8988T (cell line): Measurements from ENCODE around the gene UBASH3A.
"Not testable (repeated sequence)": the region's sequence is repeated elsewhere in the genome, so short reads cannot be mapped to it uniquely, and the experiment has no call there.

Source experiments
- DNase-seq: peaks from one replicate; pipeline ENCODE4 v3.0.0; 2011

The UBASH3A gene

DNA sequence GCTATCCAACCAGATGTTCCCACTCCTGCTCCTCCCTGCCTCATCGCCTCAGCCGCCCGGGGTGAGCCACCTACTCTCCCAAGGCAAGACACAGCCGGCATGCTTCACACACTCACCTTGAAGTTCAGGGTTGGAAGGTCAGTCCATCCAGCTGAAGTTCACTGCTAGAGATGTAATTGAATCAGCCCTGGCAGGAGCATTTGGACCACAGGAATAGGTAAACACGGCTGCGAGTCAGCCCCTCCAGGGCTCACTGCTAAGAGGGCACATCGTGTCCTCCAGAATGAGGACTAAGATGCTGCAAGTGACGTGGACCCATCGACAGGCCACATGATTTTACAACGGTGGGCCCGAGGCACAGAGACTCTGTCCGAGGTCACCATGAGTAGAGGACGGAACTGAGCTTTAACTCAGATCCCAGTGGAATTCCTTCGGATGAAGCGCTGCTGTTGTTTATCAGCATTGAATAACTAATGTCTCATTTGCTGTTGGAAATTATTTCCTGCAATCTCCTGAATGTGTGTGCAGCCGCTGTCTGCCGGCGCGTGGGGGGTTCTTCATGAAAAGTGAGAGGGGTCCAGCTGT lies 50.4 kb downstream of the UBASH3A start:
- no peak for DNase-seq

DNA sequence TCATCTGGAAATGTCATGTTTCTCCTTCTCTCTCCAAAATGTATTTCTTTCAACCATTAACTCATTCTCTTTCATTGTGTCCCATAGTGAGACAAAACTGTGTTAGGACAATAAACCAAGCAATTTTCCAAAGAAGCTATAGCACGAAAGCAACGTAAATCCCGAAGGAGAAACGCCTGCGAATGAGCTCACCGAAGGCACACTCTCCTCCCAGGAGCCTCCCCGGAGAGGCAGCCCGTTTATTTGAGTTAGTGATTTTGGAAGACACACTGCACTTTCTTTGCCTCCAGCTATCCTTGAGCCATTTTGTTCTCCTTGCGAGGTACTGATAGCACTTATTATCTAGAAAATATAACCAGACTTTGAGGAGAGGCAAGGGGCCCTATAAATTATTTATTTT lies 51.1 kb downstream of the UBASH3A start:
- no peak for DNase-seq

DNA sequence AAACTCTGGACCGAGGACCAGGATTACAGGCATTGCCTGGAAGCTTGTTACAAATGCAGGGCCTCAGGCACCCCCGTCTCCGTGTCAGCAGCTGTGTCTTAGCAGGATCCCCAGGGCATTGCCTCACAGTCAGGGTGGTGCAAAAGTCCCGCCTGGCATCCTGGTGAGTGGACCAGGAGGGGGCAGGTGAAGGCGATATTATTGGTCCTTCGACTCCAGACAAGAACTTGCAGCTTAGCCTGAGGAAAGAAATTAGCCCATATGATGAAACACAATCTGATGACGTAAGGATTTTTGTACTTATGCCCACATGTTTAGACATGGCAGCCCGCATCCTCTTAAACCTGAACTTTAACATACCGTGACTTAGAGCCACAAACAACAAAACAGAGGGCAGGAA lies 51.5 kb downstream of the UBASH3A start:
- no peak for DNase-seq

DNA sequence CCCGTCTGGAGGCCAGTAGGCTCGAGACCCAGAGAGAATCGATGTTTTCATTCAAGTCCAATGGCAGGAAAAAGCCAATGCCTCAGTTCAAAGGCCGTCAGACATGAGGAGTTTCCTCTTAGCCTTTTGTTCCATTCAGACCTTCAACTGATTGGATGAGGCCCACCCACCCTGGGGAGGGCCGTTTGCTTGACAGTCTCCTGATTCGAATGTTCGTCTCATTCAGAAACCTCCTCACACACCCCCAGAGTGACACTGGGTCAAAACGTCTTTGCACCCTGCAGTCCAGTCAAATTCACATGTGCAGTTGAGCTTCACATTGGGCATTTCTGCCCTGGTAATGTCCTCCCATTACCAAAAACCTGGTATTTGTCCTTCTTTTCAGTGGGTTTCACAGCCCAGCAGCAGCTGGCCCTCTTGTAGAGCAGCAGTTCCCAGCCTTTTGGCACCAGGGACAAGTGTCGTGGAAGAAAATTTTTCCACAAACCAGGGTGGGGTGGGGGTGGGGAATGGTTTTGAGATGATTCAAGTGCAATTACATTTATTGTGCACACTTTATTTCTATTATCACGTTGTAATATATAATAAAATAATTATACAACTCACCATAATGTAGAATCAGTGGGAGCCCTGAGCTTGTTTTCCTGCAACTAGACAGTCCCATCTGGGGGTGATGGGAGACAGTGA lies 52.2 kb downstream of the UBASH3A start:
- no peak for DNase-seq

DNA sequence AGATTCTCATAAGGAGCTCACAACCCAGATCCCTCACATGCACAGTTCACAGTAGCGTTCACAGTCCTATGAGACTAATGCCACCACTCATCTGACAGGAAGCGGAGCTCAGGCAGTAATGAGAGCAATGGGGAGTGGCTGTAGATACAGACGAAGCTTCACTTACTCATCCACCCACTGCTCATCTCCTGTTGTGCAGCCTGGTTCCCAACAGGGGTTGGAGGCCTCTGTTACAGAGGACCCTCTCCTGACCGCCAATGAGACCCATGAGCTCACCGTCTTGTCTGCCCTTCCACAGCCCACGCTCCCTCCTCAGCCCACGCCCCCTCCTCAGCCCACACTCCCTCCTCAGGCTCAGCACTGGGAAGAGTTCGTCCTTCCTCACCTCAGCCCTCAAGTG lies 52.8 kb downstream of the UBASH3A start:
- DNase-seq = no peak

DNA sequence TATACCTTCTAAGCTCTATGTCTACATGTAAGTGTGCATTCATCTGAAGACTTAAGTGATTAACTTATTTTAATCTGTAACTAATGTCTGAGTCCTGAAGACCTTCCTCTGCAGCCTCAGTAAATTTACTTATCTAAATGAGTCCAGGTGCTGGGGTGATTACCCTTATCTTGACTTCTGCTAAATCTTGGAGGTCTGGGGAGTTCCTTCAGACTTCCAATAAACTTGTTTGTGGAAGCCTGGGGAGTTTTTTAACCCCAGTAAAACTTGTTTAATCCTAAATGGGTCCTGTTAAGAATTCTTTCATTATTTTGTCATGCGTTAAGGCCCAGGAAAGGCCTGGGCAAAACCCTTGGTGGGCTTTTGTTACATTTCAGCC lies 55.4 kb downstream of the UBASH3A start:
- no peak for DNase-seq

DNA sequence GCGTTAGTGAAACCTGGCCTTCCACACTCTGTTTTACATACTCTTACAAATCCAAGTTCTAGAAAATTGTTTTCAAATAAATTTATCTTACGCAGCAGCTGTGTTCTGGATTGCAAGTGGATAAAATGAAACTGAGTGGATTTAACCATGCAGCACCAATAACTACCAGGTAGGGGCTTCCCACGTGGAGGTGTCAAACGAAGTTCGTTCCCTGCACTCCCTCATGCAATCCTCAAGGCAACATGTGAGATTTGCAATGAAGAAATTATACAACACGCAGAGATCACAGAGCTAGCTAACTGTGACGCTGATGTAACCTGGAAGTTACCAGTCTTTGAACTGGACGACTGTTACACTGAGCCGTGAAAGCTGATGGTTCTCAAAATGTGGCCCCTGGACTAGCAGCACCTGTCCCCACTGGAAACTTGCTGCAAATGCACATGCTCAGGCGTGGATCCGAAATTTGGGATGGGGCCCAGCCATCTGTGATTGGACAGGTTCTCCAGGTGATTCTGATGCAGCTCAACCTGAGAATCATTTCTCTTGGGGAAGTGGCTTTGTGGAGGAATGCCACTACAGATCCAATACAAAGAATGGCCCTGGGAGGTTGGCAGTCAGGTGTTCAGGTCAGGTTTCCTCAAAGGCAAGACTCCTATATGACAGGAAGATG lies 56.0 kb downstream of the UBASH3A start:
- no peak for DNase-seq

DNA sequence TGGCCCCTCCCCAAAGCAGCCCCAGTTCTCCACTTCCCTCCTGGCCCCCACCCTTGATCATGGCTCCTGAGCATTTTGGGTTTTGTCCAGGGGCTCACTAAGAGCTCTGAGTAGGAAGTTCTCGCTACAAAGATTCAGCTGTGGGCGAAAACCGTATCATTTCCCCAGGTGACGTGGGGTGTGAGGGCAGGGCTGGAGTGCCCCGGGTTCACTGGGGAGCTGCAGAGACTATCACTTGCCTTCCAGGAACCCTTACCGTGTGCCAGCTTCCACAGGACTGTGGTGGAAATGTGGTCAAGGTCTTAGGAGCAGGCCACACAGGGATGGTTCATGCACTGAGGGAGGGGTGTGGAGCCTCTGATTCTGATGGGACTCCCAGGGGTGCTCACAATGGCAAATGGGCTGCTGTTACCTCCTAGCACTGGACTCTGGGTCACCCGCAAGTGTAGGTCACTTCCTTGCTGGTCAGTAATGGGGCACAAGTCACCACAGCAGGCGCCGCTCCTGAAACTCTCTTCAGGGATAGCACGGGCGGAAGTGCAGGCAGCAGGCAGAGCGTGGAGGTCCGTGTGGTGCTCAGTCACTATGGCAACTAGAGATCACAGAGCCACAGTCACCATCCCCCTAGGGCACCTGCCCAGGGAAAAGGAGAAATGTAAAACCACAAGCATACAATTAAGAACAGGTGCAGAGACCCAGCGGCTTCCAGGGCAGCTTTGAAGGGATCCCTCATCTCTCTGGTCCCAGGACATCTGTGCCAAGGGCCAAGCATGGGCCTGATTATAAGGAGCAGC lies 56.9 kb downstream of the UBASH3A start:
- DNase-seq = no peak

DNA sequence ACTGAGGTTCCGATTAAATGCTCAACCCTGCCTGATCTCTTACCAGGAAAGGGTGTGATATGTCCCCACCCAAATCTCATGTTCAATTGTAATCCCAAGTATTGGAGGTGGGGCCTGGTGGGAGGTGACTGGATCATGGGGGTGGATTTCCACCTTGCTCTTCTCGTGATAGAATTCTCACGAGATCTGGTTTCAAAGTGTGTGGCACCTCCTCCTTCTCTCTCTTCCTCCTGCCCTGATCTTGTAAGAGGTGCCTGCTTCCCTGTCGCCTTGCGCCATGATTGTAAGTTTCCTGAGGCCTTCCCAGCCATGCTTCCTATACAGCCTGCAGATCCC lies 57.5 kb downstream of the UBASH3A start:
- DNase-seq = no peak

DNA sequence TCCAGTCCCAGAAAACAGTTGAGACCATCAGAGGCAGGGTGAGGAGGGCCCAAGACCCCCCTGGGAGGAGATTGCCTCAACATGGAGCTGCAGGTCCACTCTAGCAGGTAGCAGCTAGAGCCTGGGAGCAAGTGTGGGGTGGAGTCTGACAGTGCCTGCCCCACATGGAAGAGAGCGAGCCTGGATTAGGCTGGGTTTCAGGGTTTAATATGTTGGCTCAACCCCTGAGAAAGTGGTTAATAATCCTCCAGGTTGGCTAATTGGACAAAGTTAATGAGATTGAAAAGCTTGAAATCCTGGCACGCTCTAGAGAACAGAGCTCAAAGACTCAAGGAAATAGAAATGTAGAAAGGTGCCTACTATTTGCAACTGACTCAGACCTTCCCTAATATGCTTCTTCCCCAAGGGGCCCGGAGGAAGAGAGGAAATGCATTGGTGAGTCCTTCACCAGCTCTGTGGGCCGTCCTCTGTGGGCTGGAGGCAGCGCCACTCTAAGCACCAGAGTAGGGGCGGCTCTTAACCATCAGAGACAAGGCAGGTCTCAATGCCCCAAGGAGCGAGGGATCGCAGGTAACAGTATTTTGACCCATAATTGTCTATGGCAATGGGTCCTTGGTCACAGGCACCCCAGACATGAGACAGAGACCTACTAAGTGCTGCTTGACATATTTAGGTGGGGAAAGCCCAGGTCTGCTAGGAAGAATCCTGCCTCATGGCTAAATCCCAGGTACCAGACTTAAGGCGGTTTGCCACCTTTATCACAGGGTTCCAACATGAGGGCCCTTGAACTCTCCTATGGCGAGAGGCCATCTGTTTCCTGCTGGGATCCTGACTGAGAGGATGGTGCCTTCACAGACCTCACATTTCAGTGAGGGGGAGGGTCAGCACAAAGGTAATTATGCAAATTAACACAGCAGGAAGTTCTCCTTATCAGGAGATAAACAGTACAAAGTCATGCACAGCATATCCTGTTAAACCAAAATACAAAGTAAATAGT lies 58.5 kb downstream of the UBASH3A start:
- DNase-seq = no peak

DNA sequence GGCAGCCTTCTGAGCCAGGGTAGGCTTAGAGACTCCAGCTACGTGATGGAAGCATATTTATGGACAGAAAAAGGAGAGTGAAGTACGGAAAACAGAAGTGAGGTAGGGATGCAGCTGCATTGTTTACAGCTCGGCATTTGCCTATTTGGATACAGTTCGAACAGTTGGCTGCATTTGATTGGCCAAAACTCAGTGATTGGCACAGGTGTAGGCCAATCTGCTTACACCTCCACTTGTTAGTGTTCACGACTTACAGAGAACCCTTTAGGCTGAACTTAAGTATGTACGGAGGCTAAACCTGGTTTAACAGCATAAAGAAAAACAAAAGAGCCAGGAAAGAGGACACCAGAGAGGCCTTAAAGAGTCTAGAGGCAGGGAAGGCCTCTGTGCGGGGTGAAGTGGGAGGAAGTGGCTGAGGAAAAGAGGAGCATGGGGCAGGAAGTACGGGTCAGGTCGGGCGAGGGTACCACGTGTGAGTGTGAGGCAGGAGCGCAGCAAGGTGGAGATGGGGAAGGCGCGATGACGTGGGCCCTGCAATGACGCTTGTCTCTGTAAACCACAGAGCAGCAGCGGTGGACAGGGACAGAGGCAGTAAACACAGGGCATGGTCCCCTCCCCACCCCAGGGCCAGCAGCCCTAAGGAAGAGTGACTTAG lies 60.3 kb downstream of the UBASH3A start:
- no peak for DNase-seq

DNA sequence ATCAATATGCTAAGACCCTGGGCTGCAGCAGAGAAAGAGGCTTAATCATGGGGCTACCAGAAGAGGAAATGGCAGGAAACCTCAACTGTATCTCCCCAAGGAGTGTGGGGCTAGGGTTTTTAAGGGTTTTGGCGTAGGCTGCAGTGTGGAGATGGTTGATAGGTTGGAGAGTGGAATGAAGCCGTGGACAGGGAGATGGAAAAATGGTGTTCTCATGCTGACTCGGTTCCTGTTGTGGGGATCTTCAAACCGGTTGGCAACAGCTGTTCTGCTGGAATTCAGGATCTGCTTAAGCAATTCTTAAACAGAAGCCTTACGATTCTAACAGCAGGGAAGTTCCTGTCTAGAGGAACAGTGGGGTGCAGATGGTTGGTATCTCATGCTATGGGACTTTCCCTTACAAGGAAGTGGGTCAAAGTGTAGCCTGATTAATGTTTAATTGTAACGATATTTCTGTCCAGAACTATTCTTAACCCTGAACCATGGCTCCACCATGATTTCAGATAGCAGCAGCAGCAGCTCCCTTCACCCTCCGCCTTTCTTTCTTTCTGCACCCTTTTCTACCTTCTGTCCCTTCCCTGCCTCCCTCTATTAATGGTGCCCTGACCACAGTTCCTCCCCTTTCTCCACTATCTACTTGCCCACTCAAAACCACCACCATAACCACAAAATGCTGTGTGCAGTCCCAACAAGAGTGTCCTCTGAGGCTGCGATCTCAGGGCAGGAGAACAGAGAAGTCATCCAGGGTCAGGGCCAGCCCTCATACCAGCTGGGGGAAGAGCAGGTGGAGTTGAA lies 61.5 kb downstream of the UBASH3A start:
- DNase-seq = no peak

DNA sequence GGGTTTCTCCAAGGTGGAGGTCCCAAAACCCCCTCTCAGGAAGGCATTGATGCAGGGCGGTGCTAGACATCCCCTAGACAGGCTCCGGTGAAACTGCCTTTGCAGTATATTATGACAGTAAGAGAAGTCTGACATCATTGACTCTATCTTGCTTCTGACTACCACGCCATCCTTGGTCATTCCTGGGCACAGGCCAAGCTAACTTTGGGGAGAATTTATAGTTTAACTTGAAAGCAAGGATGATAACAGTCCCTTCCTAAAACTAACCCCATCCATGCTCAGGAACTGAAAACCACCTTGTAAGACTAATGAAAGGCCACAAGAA lies 62.1 kb downstream of the UBASH3A start:
- DNase-seq = no peak

DNA sequence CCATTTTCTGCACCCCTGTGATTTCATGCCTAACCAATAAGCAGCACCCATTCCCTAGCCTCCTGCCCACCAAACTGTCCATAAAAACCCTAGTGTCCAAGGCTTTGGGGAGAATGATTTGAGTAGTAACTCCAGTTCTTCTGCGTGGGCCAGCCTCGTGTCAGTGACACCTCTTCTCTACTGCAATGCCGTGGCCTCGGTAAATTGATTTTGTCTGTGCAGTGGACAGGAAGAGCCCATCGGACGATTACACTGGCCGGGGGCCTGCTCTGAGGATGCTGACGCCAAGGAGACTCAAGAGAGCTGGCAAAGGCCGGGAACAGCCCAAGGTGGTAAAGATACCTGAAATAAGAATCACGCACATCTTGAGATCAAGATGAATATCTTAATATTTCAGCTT lies 63.0 kb downstream of the UBASH3A start:
- DNase-seq = no peak

DNA sequence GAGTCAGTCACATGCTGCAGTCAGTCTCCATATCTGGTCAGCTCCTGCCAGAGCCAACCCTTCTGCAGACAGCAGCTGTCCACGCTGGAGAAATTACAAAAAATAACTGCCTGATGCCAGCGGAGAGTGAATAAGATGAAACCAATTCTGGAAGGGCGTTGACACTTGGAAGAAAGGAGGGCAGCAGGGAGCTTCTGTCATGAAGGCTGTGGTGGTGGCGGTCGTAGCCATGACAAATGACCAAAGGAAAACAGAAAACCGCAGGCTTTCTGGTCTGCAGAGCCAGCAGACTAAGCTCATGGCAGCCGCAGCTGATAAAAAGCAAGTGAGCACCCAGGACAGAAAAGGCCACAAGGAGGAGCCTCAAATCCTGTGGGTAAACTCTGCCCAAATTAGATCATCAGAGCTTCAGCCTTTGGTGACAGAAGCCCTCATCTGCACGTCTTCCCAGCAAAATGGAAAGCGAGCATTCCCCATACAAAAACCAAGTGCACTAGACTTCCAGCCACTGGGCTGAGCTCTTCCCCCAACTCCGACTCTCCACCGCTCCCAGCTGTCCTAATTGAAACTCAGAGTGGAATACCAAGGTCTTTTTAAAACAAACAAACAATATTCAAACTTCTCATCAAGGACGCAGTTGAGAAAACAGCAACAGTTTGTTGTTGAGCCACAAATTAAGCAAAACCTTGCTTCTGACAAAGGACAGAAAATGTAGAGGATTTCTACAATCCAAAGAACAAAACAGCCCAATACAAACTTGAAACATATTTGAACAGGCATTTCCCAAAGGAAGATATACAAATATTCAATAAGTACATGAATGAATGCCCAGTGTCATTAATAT lies 63.7 kb downstream of the UBASH3A start:
- peak; percentile 30 for DNase-seq

DNA sequence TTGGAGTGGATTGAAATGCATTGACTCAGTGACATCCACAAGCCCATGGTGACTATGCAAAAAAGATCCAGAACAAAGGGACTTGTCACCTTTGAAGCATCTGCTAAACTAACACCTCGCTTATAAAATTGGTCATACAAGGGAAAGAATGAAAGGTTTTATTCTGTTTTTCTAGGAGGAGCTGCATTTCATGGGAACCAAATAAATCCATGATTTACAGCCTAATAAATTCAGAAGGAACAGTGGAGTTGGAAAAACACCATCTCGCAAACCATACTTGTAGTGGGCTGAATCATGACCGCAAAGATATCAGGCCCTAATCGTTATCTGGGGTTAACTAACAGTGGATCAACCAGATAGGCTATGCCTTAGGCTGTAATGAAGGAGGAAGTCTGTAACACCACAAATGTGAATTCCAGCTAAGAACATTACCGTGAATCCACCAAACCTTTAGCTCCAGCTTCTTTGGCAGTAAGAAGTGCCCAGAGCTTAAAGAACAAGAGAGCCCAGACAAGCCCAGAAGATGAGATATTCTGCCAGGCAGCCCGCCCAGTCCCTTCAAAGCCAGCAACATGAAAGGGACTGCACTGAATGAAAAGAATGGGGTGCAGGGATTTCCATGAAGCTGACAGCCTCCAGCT lies 64.9 kb downstream of the UBASH3A start:
- no peak for DNase-seq

DNA sequence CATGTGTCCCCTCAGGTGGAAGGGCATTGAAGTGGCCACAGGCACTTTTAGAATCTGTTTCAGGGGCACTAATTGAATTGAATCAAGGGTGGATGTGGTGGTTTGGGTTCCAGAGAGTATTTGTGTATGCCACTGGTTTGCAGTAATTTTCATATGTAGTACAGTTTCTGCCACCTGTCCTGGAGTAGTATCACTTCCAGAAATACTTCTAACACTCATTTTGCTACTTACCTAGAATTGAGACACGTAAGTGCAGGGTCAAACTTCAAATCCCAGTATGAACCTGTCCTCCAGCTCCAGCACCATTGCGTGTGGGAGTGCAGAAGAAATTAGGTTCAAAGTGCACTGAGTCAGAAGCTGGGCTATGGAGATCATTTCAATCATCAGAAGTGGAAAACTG lies 65.6 kb downstream of the UBASH3A start:
- no peak for DNase-seq

DNA sequence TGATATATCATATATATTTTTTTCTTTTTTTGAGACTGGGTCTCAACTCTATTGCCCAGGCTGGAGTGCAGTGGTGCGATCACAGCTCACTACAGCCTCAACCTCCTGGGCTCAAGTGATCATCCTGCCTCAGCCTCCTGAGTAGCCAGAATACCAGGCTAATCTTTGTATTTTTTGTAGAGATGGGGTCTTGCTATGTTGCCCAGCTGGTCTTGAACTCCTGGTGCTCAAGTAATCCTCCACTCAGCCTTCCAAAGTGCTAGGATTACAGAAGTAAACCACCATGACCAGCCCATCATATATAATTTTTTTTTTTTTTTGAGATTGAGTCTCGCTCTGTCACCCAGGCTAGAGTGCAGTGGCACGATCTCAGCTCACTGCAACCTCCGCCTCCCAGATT lies 66.0 kb downstream of the UBASH3A start:
- DNase-seq = not testable (repeated sequence)

DNA sequence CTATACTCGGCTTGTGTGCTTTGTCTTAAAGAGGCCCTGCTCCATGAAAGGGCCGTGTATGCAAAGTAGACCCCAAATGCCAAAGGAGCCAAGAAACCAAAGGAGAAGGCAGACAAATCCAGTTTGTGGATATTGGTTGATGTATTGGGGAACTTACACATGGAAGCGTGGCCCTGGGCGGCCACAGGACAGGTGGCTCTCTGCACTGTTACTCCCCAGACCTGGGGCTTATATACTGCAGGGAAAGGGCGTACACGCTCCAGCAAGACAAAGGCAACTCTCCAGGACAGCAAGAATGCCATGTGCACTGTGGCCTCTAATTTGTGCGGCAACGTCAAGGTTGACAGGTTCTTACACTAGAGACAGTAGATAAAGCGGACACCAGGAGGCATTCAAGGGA lies 67.5 kb downstream of the UBASH3A start:
- DNase-seq = no peak
